ENCODE data around the gene KIAA1958.

The KIAA1958 gene

DNA sequence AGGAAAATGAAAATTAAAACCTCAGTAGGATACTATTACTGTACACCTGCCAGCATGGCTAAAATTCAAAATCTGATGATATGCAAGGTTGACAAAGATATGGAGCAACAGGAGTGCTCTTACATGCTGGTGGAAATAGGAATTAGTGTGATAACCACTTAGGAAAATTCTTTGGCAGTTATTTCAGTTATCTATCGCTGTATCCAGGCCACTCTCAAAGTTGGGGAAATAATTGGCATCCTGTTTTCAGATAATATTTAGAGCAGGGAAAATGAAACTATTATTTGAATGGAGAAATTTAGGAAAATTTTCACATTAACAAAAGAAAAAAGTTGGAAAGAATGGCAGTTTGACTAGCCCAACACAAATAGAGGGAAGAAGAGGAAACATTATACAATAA lies 50.9 kb downstream of the KIAA1958 start:
- 0 out of 2 replicates have a peak, but pooled peaks cover 5% of the 10 kb centered on the region for H3K9me3 ChIP-seq (ENCODE audit: low read length)
- TF ChIP-seq EZH2 (IDR thresholded peaks at IDR 0.05; ENCODE audit: borderline replicate concordance, low read length): no peak
- TF ChIP-seq, protein P1, sequence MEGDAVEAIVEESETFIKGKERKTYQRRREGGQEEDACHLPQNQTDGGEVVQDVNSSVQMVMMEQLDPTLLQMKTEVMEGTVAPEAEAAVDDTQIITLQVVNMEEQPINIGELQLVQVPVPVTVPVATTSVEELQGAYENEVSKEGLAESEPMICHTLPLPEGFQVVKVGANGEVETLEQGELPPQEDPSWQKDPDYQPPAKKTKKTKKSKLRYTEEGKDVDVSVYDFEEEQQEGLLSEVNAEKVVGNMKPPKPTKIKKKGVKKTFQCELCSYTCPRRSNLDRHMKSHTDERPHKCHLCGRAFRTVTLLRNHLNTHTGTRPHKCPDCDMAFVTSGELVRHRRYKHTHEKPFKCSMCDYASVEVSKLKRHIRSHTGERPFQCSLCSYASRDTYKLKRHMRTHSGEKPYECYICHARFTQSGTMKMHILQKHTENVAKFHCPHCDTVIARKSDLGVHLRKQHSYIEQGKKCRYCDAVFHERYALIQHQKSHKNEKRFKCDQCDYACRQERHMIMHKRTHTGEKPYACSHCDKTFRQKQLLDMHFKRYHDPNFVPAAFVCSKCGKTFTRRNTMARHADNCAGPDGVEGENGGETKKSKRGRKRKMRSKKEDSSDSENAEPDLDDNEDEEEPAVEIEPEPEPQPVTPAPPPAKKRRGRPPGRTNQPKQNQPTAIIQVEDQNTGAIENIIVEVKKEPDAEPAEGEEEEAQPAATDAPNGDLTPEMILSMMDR (IDR thresholded peaks at IDR 0.05; ENCODE audit: low read length): no peak
- H4K20me1 ChIP-seq (ENCODE audit: insufficient read depth, low read length): no peaks in the 10 kb centered on the region
- H3F3A ChIP-seq (ENCODE audit: insufficient read depth, low read length): no peaks in the 10 kb centered on the region
- H3K9ac ChIP-seq (ENCODE audit: low read length): no peak overlapping the region
- H3K9me2 ChIP-seq (ENCODE audit: low read depth, low read length): no peaks in the 10 kb centered on the region
- no peak overlapping the region for H3K27ac ChIP-seq (ENCODE audit: low read depth, low read length, poor library complexity, severe bottlenecking)
- no peak overlapping the region for H2AFZ ChIP-seq (ENCODE audit: low read length)
- H3K4me2 ChIP-seq (ENCODE audit: low read length): no peak overlapping the region
- no peaks in the 10 kb centered on the region for H3K4me1 ChIP-seq (ENCODE audit: insufficient read depth, low read length, severe bottlenecking)
- no peak overlapping the region for H3K4me3 ChIP-seq (ENCODE audit: low read depth, low read length, poor library complexity, severe bottlenecking)
- H3K79me2 ChIP-seq (ENCODE audit: insufficient read depth, low read length): peaks cover 21% of the 10 kb centered on the region
- H3K36me3 ChIP-seq (ENCODE audit: insufficient read depth, low read length): no peaks in the 10 kb centered on the region
- no peaks in the 10 kb centered on the region for H3K27me3 ChIP-seq (ENCODE audit: insufficient read depth, low read length)

DNA sequence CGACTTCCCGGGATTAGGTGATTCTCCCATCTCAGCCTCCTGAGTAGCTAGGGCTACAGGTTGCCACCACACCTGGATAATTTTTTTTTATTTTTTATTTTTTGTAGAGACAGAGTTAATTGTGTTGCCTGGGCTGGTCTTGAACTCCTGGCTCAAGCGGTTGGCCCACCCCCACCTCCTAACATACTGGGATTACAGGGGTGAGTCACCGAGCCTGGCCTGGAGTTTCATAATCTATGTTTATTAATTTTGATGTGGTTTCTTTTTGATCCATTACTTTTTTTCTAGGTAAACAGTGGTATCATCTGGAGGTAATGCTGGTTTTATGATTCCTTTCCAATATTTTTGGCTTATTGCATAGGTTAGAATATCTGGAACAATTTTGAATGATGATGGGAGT lies 54.2 kb downstream of the KIAA1958 start:
- Histone ChIP-seq H3K79me2 (ENCODE audit: insufficient read depth, low read length) (peaks cover 27% of the 10 kb centered on the region), H4K20me1 (ENCODE audit: insufficient read depth, low read length) (no peaks in the 10 kb centered on the region), H2AFZ (ENCODE audit: low read length) (no peak overlapping the region), H3K36me3 (ENCODE audit: insufficient read depth, low read length) (no peaks in the 10 kb centered on the region), H3K27ac (ENCODE audit: low read depth, low read length, poor library complexity, severe bottlenecking) (no peak overlapping the region), H3K27me3 (ENCODE audit: insufficient read depth, low read length) (no peaks in the 10 kb centered on the region), H3K4me1 (ENCODE audit: insufficient read depth, low read length, severe bottlenecking) (no peaks in the 10 kb centered on the region), H3K9me3 (ENCODE audit: low read length) (0 out of 2 replicates have a peak, but pooled peaks cover 5% of the 10 kb centered on the region), H3K9ac (ENCODE audit: low read length) (no peak overlapping the region), H3F3A (ENCODE audit: insufficient read depth, low read length) (no peaks in the 10 kb centered on the region), H3K4me2 (ENCODE audit: low read length) (no peak overlapping the region), H3K4me3 (ENCODE audit: low read depth, low read length, poor library complexity, severe bottlenecking) (no peak overlapping the region), H3K9me2 (ENCODE audit: low read depth, low read length) (no peaks in the 10 kb centered on the region)
- no peak for TF ChIP-seq EZH2 (IDR thresholded peaks at IDR 0.05; ENCODE audit: borderline replicate concordance, low read length)
- TF ChIP-seq, protein P1 (IDR thresholded peaks at IDR 0.05; ENCODE audit: low read length): no peak

DNA sequence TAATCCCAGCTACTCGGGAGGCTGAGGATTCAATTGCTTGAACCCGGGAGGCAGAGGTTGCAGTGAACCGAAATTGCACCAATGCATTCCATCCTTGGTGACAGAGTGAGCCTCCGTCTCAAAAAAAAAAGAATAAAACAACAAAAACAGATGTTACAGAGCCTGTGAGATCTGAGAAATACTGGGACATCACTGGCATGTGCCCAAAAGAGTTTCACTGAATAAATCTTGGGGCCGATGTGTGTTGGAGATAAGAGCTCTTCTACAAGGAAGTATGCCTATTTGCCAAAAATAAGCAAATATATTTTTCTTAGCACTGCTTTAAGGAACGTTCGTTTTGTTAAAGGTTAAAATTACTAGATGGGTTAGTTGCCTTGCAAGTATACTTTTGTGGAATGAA lies 55.1 kb downstream of the KIAA1958 start:
- Histone ChIP-seq H3K27me3 (ENCODE audit: insufficient read depth, low read length) (no peaks in the 10 kb centered on the region), H3K4me3 (ENCODE audit: low read depth, low read length, poor library complexity, severe bottlenecking) (no peak overlapping the region), H3F3A (ENCODE audit: insufficient read depth, low read length) (no peaks in the 10 kb centered on the region), H3K9me3 (ENCODE audit: low read length) (0 out of 2 replicates have a peak, but pooled peaks cover 5% of the 10 kb centered on the region), H3K27ac (ENCODE audit: low read depth, low read length, poor library complexity, severe bottlenecking) (no peak overlapping the region), H2AFZ (ENCODE audit: low read length) (no peak overlapping the region), H3K9ac (ENCODE audit: low read length) (no peak overlapping the region), H3K9me2 (ENCODE audit: low read depth, low read length) (no peaks in the 10 kb centered on the region), H3K4me1 (ENCODE audit: insufficient read depth, low read length, severe bottlenecking) (no peaks in the 10 kb centered on the region), H4K20me1 (ENCODE audit: insufficient read depth, low read length) (no peaks in the 10 kb centered on the region), H3K79me2 (ENCODE audit: insufficient read depth, low read length) (peaks cover 33% of the 10 kb centered on the region), H3K36me3 (ENCODE audit: insufficient read depth, low read length) (no peaks in the 10 kb centered on the region), H3K4me2 (ENCODE audit: low read length) (no peak overlapping the region)
- TF ChIP-seq, protein P1 (IDR thresholded peaks at IDR 0.05; ENCODE audit: low read length): no peak
- no peak for TF ChIP-seq EZH2 (IDR thresholded peaks at IDR 0.05; ENCODE audit: borderline replicate concordance, low read length)
